Activated CD8-positive, alpha-beta memory T cell treated with anti-CD3 and anti-CD28 coated beads, Interleukin-2, amount 50 U/mL, for 24 hours (primary cell): ENCODE results near the gene MYCN.
"Not testable (repeated sequence)": the region's sequence is repeated elsewhere in the genome, so short reads cannot be mapped to it uniquely, and the experiment has no call there.

ENCODE experiments used
- DNase-seq: peaks from one replicate; pipeline ENCODE4 v3.0.0-alpha.2; 2020; ENCODE audit errors: extremely low read depth

MYCN gene

DNA sequence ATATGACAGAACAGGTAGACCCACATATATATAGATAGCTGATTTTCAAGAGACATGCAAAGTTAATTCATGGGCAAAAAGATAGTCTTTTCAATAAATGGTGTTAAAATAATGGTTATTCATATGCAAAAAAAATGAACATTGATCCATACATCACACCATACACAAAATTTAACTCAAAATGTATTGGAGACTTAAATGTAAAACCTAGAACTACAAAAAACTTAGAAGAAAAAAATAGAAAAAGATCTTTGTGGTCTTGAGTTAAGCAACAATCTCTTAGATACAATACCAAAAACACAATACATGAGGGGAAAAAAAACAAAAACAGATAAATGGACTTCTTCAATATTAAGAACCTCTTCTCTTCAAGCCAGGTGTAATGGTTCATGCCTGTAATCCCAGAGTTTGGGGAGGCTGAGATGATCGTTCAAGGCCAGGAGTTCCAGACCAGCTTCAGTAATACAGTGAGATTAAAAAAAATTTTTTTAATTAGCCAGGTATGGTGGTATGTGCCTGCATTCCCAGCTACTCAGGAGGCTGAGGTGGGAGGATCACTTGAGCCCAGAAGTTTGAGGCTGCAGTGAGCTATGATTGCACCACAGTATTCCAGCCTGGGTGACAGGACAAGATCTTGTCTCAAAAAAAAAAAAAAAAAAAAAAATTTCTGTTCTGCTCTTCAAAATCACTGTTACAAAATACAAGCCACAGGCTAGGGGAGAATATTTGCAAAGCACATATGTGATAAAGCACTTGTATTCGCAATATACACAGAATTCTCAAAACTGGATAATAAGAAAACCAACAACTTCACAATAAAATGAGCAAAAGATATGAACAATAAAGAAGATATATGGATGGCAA lies 32.7 kb upstream of the MYCN start:
- no peak for DNase-seq

GRCh38 chr2:15908371-15908770 lies 32.0 kb upstream of the MYCN start:
- DNase-seq: no peak

DNA sequence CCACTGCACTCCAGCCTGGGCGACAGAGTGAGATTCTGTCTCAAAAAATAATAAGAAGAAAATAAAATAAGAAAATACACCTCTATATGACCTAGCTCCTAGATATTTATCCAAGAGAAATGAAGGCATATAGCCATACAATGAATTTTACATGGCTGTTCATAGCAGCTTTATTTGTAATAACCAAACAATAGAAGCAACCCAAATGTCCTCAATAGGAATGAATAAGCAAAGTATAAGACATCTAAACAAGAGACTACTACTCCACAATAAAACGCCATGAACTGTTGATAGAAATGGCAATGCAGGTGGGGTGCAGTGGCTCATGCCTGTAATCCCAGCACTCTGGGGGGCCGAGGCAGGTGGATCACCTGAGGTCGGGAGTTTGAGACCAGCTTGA lies 31.2 kb upstream of the MYCN start:
- no peak for DNase-seq

- DNase-seq: no peak
Measured at GRCh38 chr2:15909736-15910135, 30.6 kb upstream of the MYCN start.

DNA sequence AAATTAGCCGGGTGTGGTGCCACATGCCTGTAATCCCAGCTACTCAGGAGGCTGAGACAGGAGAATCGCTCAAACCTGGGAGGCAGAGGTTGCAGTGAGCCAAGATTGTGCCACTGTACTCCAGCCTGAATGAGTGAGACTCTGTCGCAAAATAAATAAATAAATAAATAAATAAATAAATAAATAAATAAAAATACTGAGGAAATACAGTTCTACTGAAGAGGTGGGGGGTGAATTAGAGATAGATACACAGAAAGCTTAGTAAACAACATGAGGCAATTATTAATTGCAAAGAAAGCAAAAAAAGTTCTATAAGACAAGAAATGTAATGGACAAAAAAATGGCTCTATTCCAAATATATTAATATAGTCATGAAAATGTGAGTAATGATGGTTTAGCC lies 29.1 kb upstream of the MYCN start:
- DNase-seq: not testable (repeated sequence)

- DNase-seq: no peak
Measured at GRCh38 chr2:15911686-15912085, 28.7 kb upstream of the MYCN start.

GRCh38 chr2:15912203-15912602 lies 28.1 kb upstream of the MYCN start:
- no peak for DNase-seq

GRCh38 chr2:15913146-15913545 lies 27.2 kb upstream of the MYCN start:
- no peak for DNase-seq

GRCh38 chr2:15914596-15915385 lies 25.6 kb upstream of the MYCN start:
- DNase-seq: no peak

- DNase-seq: not testable (repeated sequence)
Measured at GRCh38 chr2:15915546-15915945, 24.8 kb upstream of the MYCN start.

DNA sequence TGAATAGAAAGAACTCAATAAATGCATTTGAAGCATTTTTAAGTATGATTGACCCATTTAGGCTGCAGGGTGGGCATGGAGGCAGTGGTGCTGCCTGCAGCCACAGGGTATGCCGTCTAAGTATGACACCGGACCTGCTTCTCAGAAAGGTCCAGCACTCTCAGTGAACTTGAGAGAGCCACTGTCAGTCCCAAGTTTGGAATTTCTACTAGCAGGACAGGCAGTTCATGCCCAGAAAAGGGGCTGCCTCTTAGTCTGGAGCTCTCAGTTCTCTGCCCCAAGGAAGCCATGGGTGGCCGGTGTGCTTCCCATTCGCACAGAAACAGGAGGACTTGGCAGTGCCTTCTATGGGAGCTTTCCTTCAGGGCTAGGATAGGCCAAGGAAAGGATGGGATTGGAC lies 24.0 kb upstream of the MYCN start:
- no peak for DNase-seq

GRCh38 chr2:15918761-15919356 lies 21.5 kb upstream of the MYCN start:
- DNase-seq: no peak

DNA sequence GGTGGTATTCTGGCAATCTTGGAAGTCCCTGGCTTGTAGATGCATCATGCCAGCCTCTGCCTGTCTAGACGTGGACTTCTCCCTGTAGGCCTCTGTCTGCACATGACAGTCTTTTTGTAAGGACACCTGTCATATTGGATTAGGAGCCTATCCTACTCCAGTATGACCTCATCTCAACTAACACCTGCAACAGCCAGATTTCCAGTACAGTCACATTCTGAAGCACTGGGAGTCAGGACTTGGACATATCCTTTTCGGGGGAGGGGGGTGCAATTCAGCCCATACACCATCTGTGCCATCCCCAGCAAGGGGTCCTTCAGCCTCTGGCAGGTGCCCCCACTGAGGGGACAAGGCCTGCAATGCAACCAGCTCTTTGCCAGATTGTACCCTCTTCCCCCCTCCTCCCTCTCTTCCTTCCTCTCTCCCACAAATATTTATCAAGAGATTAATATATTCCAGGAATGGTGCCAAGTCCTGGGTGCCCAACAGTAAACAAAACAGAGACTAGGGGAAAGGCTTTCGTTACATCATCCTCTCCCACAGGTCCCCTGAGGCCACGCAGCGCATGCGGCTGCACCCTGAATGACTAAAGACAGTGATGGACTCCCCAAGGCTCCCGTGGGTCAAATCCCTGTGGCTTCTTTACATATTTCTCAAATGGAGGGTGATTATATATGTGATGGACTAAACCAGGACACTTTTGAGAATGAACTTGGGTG lies 20.5 kb upstream of the MYCN start:
- DNase-seq: no peak

DNA sequence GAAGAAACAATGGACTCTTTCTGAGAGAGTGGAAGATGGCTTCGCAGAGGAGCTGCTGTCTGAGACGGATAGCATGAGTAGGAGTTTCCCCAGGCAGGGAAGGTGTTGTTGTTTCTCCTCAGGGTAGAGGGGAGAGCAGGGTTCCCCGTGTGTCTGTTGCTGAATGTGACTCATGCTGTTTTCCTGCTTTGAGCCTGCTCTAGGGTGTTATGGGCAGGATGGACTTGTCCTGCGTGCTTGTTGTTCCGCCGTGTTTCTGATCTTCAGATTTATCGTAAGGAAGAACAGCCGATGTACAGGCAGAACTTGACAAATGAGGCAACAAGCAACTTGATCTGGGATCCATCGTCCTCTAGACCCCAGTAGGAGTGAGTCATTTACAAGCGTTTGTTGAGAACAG lies 19.7 kb upstream of the MYCN start:
- DNase-seq: no peak

DNA sequence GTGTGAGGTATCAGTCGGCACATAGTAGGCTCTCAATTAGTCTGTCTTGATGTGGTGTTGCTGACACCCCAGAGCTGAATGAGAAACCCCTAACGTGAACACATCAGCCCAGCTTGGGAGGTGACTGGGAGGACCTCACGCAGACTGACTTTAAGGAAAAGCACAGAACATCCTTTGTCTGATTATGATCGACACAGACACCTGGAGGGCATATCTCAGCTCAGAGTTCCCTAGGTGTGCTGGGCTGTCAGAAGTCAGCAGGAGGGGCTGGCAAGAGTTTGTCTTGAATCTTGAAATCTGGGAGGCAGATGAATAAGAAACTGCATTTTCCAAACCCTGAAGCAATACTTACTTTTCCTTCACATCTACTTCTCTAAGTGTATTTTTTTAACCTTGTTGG lies 16.8 kb upstream of the MYCN start:
- no peak for DNase-seq

- no peak for DNase-seq
Measured at GRCh38 chr2:15925819-15926218, 14.5 kb upstream of the MYCN start.

DNA sequence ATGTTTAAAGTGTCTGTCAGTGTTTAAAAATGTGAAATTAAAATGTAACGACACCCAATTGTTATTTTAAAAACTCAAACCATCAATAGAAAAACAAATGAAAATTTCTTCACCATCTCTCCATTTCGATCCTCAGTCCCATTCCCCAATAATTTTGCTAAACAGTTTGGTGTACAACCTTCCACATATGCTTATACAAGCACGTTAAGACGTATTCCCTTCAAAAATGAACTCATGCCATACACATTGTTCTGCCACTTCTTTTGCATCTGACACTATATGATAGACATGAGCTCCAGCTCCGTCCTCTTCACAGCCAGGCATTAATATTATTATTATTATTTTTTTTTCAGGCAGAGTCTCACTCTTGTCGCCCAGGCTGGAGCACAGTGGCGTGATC lies 14.1 kb upstream of the MYCN start:
- DNase-seq: no peak

DNA sequence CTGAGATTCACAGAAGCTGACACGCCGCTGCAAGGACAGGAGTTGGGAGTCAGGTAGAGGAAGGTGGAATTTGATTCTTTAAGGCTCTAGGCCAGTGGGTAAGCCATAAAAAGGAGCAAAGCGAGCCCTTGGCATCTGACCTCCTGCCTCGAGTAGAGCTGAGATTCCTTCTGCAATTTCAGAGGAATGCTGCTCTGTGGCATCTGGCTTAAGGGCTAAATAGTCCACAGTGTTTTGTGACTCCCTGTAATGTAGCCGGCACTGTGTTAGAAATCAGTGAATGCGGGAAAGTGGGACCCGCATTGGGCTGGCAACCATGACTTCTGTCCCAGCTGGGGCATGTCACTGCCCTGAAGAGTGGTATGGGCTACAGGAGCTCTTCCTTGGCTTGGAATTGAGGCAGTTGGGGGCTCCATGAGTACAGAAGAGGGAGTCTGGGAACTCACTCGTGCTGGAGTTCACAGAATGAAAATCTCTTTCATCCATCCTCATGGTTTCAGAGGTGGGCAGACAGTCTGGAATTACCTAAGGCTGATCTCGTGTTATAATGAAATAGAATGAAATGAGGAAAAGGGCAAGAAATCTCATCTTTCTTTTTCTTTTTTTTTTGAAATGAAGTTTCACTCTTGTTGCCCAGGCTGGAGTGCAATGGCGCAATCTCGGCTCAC lies 12.7 kb upstream of the MYCN start:
- DNase-seq: no peak

GRCh38 chr2:15929008-15929407 lies 11.3 kb upstream of the MYCN start:
- DNase-seq: not testable (repeated sequence)

GRCh38 chr2:15929861-15930260 lies 10.5 kb upstream of the MYCN start:
- DNase-seq: no peak

GRCh38 chr2:15930589-15931318 lies 9.6 kb upstream of the MYCN start:
- DNase-seq: no peak
